ENCODE results near the gene MYO18A. TPM values are rescaled to one million over a fixed set of nuclear protein-coding genes. Genes with fewer than 3 reads are reported as not detected.

The MYO18A gene
- total RNA-seq, 1 experiment from 2014 or later = 37.2 TPM

GRCh38 chr17:29214215-29215146, 34.3 kb upstream of the MYO18A start:
- no peak for DNase-seq (ENCODE audit: low read depth, low spot score)
- TF ChIP-seq CEBPB (IDR thresholded peaks at IDR 0.05; ENCODE audit: low read depth) (no peak), SP1 (IDR thresholded peaks at IDR 0.05; ENCODE audit: low read depth) (no peak), YY1 (IDR thresholded peaks at IDR 0.05; ENCODE audit: extremely low read depth, insufficient replicate concordance, low read depth, low read length) (no peak), ZNF274 (IDR thresholded peaks at IDR 0.05; ENCODE audit: low read depth, low read length) (no peak), RAD21 (IDR thresholded peaks at IDR 0.05; ENCODE audit: low read depth) (no peak), ZFX (IDR thresholded peaks at IDR 0.05) (no peak), EGR1 (IDR thresholded peaks at IDR 0.05; ENCODE audit: low read depth) (no peak), CTCF (IDR thresholded peaks at IDR 0.05 in 2 of 3, conservative IDR thresholded peaks at IDR 0.05 in 1 of 3; ENCODE audit: borderline replicate concordance in 1 of 3, insufficient read depth in 1 of 3, low read depth in 2 of 3, low read length in 2 of 3) (no peak), ZBTB33 (IDR thresholded peaks at IDR 0.05; ENCODE audit: extremely low read depth, insufficient replicate concordance, low read length) (no peak), POLR2AphosphoS5 (IDR thresholded peaks at IDR 0.05; ENCODE audit: low read depth, low read length) (no peak), POLR2A (IDR thresholded peaks at IDR 0.05; ENCODE audit: borderline replicate concordance, extremely low read depth, insufficient read depth, insufficient read length) (no peak), CBX3 (IDR thresholded peaks at IDR 0.05; ENCODE audit: low read depth) (no peak), SIN3A (IDR thresholded peaks at IDR 0.05; ENCODE audit: low read depth) (no peak)
- H3K9me2 ChIP-seq (ENCODE audit: insufficient read depth) = no peaks in the 10 kb centered on the region
- no peak overlapping the region for H2AFZ ChIP-seq (ENCODE audit: low read depth, low read length, poor library complexity, severe bottlenecking)
- no peaks in the 10 kb centered on the region for H3K27me3 ChIP-seq (ENCODE audit: insufficient read depth, low read length)
- H3K9me3 ChIP-seq (ENCODE audit: control insufficient read depth in 1 of 2, insufficient read depth in 1 of 2, low read depth in 1 of 2, low read length in 2 of 2) = no peaks in the 10 kb centered on the region
- H3K36me3 ChIP-seq (ENCODE audit: control insufficient read depth in 1 of 2, insufficient read depth in 2 of 2, low read length in 2 of 2) = 0 out of 4 replicates have a peak, but pooled peaks cover 0 to 4% of the 10 kb centered on the region in 2 experiments
- POLR2A ChIA-PET = interaction anchor here (0.7 to 1.5 kb wide), 2 partner anchors 35 to 66 kb away, joined by 3 to 6 read pairs; partner anchors contain the start of gene MYO18A
- RAD21 ChIA-PET (ENCODE audit: low non-redundant PET in 1 of 2, low total read pairs in 2 of 2, uncharacterized antibody in 2 of 2, unreplicated experiment in 2 of 2) = no interaction called here
- CTCF ChIA-PET = interaction anchor here (1.4 kb wide), 1 partner anchor 65 kb away, joined by 3 read pairs; no protein-coding TSS in a partner anchor
- BruUV-seq (replicated peaks) = no TSS peak
- H3K9ac ChIP-seq (ENCODE audit: low read length) = no peak overlapping the region
- H3K79me2 ChIP-seq (ENCODE audit: insufficient read depth, low read length) = peaks cover 6% of the 10 kb centered on the region; the same call in 1 of the 2 replicates
- H3K4me3 ChIP-seq (replicated peaks in 1 of 2; ENCODE audit: low read depth in 1 of 2, low read length in 2 of 2) = no peak overlapping the region
- intact Hi-C loops (cut with micrococcal nuclease) = no loop called here
- H4K20me1 ChIP-seq (ENCODE audit: insufficient read depth) = no peaks in the 10 kb centered on the region
- no peak overlapping the region for H3K4me2 ChIP-seq (ENCODE audit: low read length)
- H3K27ac ChIP-seq (ENCODE audit: low read depth, low read length) = no peak overlapping the region
- ATAC-seq = no peak
- H3K4me1 ChIP-seq (ENCODE audit: control insufficient read depth in 1 of 2, insufficient read depth in 2 of 2, low read length in 2 of 2) = peaks cover 0 to 5% of the 10 kb centered on the region in 2 experiments; a peak in 1 of 4 replicates

Measured in HCT116 (cell line).